ENCODE measurements around the gene NOS1AP.

The NOS1AP gene

DNA sequence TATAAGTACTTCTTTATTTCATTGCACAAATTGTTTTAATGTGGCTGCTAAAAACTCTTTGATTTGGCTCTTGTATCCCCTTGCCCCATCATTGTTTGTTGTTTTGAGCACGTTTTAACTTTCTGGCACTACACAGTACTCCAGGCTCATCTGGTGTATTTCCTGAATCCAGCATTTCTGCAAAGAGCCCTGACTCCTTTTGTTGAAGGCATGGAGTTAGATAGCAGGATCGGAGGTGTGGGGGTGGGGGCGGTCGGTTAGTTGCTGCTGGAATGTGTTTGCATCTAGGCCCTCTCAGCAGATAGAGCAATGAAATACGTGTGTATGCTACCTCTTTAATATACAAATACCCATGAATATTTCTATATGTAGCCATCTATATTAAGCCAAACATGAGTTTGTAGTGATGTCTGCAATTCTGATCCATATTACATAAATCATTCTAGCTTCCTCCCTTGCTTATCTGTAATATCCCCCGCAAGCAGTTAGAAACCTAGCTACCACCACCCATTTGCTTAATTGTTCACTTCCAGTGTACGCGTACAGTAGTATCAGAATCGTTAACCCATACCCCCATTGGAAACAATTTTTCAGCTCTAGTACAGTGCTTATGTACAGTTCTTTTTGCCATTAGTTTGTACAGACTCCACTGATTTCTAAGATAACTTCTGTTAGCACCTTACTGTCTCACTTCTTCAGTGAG is 106.0 kb downstream of the NOS1AP start:
- Mint-ChIP-seq H3K4me1 (no peaks in the 10 kb centered on the region), H3K27ac (no peak overlapping the region), H3K9me3 (no peaks in the 10 kb centered on the region), H3K4me3 (no peak overlapping the region), H3K36me3 (no peaks in the 10 kb centered on the region)
- DNase-seq (ENCODE audit: low spot score in 2 of 2): no peak
- no peak for ATAC-seq

DNA sequence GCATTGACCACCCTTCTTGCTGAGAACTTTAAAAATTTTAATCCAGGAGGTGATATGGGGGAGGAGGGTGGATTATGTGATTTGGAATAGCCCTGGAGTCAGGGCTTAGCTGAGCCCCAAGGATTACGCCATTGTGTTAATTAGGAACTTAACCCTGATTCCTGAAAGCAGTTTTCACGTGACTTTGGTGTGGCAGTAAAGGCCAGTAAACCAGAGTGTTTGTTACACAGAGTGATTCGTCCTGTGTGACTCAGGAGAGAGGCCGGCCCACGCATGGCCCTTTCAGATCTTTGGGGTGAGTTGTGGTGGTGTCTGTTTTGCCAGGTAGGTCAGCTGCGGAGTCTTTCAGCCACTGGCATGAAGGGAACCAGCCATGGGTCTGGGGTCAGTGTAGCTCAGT is 107.6 kb downstream of the NOS1AP start:
- no peaks in the 10 kb centered on the region for H3K36me3 Mint-ChIP-seq
- DNase-seq (ENCODE audit: low spot score in 2 of 2): no peak

DNA sequence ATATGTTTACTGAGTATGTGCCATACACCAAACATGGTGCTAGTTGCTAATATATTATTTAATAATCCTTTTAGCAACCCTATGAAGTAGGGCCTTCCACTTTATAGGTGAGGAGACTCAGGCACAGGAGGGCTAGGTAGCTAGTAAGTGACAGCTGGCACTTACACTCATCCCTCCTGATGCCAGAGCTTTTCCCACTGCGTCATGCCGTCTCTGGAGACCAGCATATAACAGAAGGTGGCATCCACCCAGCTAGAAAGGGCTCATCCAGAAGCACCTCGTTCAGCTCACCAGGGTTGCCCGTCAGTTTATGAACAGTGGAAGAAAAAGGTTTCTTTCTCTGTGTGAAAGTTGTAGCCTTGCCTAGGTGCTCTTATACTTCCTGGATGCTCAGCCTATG is 108.9 kb downstream of the NOS1AP start:
- no peaks in the 10 kb centered on the region for H3K9me3 Mint-ChIP-seq
- H3K27ac Mint-ChIP-seq: no peak overlapping the region
- no peak overlapping the region for H3K4me3 Mint-ChIP-seq
- no peaks in the 10 kb centered on the region for H3K36me3 Mint-ChIP-seq
- ATAC-seq (no peak), DNase-seq (ENCODE audit: low spot score in 2 of 2) (no peak)
- no peaks in the 10 kb centered on the region for H3K4me1 Mint-ChIP-seq

More for the DNA sequence above, 107.6 kb downstream of the NOS1AP start:
- no peaks in the 10 kb centered on the region for H3K4me1 Mint-ChIP-seq
- ATAC-seq: no peak
- no peaks in the 10 kb centered on the region for H3K9me3 Mint-ChIP-seq
- no peak overlapping the region for H3K4me3 Mint-ChIP-seq
- H3K27ac Mint-ChIP-seq: no peak overlapping the region

DNA sequence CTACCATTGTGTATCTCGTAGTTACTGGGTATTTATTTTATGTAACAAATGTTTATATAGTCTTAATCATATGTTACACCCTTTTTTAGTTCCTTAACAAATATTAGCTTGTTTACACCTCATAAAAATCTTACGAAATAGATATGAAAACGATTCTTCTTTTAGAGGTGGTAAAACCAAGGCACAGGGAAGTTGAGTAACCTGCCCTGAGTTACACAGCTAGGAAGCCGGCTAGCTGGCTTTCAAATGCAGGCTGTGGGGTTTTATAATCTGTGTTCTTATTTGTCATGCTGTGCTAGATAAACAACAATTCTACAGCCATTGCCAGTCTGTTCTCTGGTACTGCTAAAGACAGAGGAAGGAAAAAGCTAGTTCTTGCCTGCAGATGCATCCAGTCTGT is 109.6 kb downstream of the NOS1AP start:
- DNase-seq (ENCODE audit: low spot score in 2 of 2) (no peak), ATAC-seq (no peak)
- Mint-ChIP-seq H3K36me3 (no peaks in the 10 kb centered on the region), H3K4me3 (no peak overlapping the region), H3K27ac (no peak overlapping the region), H3K9me3 (no peaks in the 10 kb centered on the region), H3K4me1 (no peaks in the 10 kb centered on the region)

DNA sequence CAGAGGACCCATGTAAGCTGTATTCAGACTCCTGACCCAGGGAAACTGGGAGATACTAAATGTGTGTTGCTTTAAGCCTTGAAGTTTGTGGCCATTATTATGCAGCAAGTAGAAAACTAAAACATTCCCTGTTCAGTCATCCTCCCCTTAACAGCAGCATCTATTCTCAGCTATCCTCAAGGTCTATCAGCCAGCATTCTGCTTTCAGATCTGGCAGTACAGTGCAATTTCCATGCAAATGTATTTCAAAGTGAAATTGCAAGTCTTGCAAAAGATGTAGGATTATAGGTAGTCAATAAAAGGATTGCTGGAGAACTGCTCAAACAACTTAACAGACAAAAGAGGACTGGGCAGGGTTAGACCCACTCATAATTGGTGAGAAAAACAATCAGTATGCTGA is 111.3 kb downstream of the NOS1AP start:
- Mint-ChIP-seq H3K9me3 (no peaks in the 10 kb centered on the region), H3K27ac (no peak overlapping the region), H3K36me3 (no peaks in the 10 kb centered on the region), H3K4me3 (no peak overlapping the region), H3K4me1 (no peaks in the 10 kb centered on the region)
- ATAC-seq: no peak
- DNase-seq (ENCODE audit: low spot score in 2 of 2): no peak

GRCh38 chr1:162182090-162182489 is 112.6 kb downstream of the NOS1AP start:
- ATAC-seq: no peak
- no peaks in the 10 kb centered on the region for H3K4me1 Mint-ChIP-seq
- H3K36me3 Mint-ChIP-seq: no peaks in the 10 kb centered on the region
- H3K27ac Mint-ChIP-seq: no peak overlapping the region
- no peak for DNase-seq (ENCODE audit: low spot score in 2 of 2)
- H3K9me3 Mint-ChIP-seq: no peaks in the 10 kb centered on the region
- no peak overlapping the region for H3K4me3 Mint-ChIP-seq

DNA sequence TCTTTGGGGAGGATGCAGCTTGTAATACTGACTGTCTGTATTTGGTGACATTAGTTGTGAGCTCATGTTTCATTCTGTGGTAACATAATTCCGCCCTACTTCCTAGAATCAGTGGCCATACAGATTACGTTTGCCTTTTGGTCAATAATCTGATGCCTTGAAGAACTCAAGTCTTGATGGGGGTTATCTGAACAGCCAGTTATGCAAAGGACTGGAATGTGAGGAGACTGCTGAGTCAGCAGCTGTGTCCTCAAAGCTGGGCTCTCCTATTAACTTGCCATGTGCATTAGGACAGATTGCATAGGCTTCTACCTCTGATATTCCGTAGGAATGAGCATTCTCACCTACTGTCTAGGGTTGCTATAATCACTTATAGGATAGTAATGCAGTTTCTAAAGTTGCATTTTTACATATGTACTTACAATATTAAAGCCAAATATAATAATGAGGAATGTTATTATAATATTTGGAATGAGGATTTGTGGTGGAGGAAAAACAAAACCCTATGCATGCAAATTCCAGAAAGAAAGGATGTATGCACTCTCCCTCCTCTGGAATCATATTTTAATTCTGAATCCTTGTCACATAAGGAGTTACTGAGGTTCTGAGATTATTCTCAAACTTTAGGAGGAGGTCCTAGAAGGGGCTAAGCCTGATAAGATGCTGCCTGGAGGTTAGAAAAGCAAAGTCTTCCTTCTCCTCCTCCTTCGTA is 116.0 kb downstream of the NOS1AP start:
- no peak for ATAC-seq
- Mint-ChIP-seq H3K4me1 (no peaks in the 10 kb centered on the region), H3K36me3 (no peaks in the 10 kb centered on the region), H3K4me3 (no peak overlapping the region), H3K27ac (no peak overlapping the region), H3K9me3 (no peaks in the 10 kb centered on the region)
- no peak for DNase-seq (ENCODE audit: low spot score in 2 of 2)

GRCh38 chr1:162186026-162186374 is 116.5 kb downstream of the NOS1AP start:
- Mint-ChIP-seq H3K4me3 (no peak overlapping the region), H3K4me1 (no peaks in the 10 kb centered on the region), H3K9me3 (no peaks in the 10 kb centered on the region), H3K27ac (no peak overlapping the region), H3K36me3 (no peaks in the 10 kb centered on the region)
- no peak for DNase-seq (ENCODE audit: low spot score in 2 of 2)
- no peak for ATAC-seq

DNA sequence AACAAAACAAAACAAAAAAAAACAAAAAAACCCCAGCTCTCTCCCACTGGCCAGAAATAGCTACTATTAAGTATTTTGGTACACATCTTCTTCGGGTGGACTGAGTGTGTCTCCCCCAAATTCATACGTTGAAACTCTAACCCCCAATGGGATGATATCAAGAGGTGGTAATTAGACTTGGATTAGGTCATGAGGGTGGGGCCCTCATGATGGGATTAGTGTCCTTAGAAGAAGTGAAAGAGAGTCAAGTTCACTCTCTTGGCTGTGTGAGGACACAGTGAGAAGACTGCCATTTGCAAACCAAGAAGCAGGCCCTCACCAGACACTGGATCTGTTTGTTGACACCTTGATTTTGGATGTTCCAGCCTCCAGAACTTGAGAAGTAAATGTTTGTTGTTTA is 116.9 kb downstream of the NOS1AP start:
- Mint-ChIP-seq H3K36me3 (no peaks in the 10 kb centered on the region), H3K4me3 (no peak overlapping the region), H3K4me1 (no peaks in the 10 kb centered on the region), H3K27ac (no peak overlapping the region), H3K9me3 (no peaks in the 10 kb centered on the region)
- no peak for DNase-seq (ENCODE audit: low spot score in 2 of 2)
- no peak for ATAC-seq

DNA sequence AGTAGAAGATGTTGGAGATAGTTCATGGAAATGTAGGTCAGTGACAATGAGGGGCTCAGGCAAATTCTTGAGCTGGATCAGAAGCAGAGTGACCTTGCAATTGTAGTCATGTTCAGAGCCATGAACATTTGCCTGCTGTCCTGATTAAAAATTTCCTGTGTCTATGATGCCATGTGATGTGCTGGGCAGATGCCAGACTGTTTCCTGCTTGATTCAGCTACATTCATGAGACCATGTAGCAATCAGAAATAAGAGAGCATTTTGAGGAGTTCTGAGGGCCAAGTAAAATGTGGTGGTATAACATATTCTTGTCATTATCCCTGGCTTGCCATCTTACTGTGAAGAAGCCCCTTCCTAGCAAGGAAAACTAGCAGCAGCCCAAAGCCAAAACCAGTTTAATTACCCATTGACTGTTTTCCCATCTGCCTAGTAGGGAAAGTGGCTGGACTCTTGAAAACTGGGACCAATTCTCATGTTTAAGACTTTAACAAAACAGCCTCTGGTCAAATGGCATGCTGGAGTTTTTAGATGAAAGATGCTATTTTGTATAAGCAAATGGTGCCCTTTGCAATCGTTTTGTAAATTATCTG is 118.3 kb downstream of the NOS1AP start:
- no peak for ATAC-seq
- H3K36me3 Mint-ChIP-seq: no peaks in the 10 kb centered on the region
- H3K9me3 Mint-ChIP-seq: no peaks in the 10 kb centered on the region
- no peaks in the 10 kb centered on the region for H3K4me1 Mint-ChIP-seq
- no peak for DNase-seq (ENCODE audit: low spot score in 2 of 2)
- H3K27ac Mint-ChIP-seq: no peak overlapping the region
- H3K4me3 Mint-ChIP-seq: no peak overlapping the region

DNA sequence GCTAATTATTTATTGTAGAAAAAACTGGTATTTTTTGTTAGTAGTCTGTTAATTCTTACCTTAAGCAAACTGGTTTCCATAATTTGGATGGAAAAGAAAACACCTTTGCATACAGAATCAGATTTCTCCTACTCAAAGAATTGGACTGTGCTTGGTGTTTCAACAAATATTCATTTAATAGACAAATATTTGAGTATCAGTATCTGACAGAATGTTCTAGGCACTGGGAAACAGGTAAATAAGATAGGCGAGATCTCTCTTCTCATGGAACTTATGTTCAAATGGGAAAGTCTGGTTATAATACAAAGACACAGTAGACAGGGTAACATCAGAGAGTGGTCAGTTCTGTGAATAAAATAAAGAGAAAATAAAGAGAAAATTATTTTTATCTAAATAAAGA is 119.9 kb downstream of the NOS1AP start:
- no peak for ATAC-seq
- no peak overlapping the region for H3K4me3 Mint-ChIP-seq
- no peak overlapping the region for H3K27ac Mint-ChIP-seq
- H3K9me3 Mint-ChIP-seq: no peaks in the 10 kb centered on the region
- no peak for DNase-seq (ENCODE audit: low spot score in 2 of 2)
- H3K4me1 Mint-ChIP-seq: no peaks in the 10 kb centered on the region
- no peaks in the 10 kb centered on the region for H3K36me3 Mint-ChIP-seq

DNA sequence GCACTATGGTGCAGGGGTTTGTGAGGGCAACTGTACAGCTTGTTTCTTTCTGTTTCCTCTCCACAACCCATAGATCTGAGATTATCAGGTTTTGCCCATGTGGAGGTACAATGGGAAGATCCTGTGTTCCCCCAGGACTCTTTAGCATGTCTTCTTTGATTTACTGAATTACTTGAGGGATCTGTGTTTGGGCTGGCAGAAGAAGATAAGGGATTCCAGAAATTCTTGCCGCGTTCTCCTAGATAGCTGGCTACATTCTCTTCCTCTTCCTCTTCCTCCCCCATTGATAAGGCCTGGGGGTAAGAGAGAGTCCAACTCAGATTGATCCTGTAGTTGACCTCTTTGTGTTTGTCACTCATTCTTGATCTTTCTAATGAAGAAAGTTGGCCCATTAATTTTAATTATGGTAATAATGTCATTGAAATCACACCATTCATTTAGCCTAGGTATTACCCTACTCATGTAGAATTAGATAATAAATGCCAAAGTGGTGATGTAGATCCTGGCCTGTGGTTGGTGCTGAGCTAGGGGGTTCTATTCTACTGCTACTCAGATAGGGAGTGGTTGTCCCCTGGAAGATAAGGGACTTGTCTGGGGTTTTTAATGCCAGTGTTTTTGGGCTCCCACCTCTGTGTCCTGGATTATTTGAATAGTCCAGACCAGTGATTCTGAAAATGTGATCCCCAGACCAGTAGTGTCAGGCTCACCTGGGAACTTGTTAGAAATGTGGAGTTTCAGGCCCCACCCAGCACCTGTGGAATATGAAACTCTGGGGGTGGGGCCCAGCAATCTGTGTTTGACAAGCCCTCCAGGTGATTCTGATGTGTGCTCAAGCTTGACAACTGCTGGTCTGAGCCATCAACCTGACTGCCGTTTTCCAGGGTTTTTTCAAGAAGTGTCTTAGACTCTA is 122.2 kb downstream of the NOS1AP start:
- H3K4me3 Mint-ChIP-seq: no peak overlapping the region
- no peaks in the 10 kb centered on the region for H3K36me3 Mint-ChIP-seq
- no peak overlapping the region for H3K27ac Mint-ChIP-seq
- no peaks in the 10 kb centered on the region for H3K9me3 Mint-ChIP-seq
- DNase-seq (ENCODE audit: low spot score in 2 of 2): no peak
- ATAC-seq: no peak
- no peaks in the 10 kb centered on the region for H3K4me1 Mint-ChIP-seq

DNA sequence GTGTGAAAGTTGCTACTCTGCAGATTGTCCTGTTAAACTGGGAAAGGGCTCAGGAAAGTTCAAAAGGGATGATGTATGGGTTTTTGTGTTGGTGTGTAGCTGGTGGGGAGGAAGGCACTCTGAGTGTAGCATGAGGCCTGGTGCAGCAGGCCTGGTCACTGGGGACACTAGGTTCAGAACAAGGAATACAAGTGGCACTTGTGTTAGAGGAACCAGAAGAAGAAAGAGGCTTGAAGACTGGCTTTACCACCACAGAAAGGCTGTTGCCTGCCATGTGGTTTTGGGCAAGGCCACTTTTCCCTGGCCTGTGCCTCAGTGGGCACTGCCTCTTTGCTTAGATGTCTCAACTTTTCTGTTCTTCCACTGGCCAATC is 122.8 kb downstream of the NOS1AP start:
- DNase-seq (ENCODE audit: low spot score in 2 of 2) (no peak), ATAC-seq (no peak)
- Mint-ChIP-seq H3K4me3 (no peak overlapping the region), H3K27ac (no peak overlapping the region), H3K36me3 (no peaks in the 10 kb centered on the region), H3K4me1 (no peaks in the 10 kb centered on the region), H3K9me3 (no peaks in the 10 kb centered on the region)

DNA sequence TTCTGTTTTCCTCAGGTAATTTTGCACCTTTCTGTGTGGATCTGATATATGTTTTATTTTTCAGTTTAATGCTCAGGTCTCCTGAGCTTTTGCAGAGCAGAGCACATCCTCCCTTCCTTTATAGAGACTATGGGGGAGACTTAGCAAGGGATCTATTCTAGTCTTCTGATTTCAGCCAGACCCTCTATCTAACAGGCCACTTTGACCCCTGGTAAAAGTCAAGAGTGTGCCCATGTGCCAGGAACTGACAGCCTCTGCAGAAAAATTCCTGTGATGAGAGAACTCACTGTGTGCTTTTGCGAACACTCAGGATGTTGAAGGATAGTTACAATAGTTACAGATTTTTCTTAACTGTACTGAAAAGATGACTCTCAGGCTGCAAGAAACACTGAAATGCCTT is 123.3 kb downstream of the NOS1AP start:
- no peak for DNase-seq (ENCODE audit: low spot score in 2 of 2)
- H3K36me3 Mint-ChIP-seq: no peaks in the 10 kb centered on the region
- no peak overlapping the region for H3K27ac Mint-ChIP-seq
- ATAC-seq: no peak
- H3K4me3 Mint-ChIP-seq: no peak overlapping the region
- no peaks in the 10 kb centered on the region for H3K4me1 Mint-ChIP-seq
- no peaks in the 10 kb centered on the region for H3K9me3 Mint-ChIP-seq

DNA sequence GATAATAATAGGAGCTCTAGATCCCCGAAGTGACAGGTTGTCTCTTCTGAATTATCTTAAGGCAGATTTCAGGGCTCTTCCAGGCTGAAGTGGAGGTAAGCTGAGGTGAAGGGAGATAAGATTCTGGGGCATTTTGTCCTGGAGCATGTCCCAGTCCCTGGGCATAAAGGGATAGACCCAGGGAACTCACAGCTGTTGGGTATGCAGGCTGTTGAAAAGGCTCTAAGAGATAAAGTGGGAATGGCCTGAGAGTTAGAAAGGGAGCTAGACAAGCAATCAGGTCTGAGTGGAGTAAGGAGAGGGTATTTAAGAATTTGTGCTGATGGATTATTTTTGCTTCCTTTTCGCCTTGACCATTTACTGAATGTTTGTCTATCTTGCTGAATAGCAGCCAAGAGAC is 123.7 kb downstream of the NOS1AP start:
- Mint-ChIP-seq H3K9me3 (no peaks in the 10 kb centered on the region), H3K36me3 (no peaks in the 10 kb centered on the region), H3K27ac (no peak overlapping the region), H3K4me1 (no peaks in the 10 kb centered on the region), H3K4me3 (no peak overlapping the region)
- DNase-seq (ENCODE audit: low spot score in 2 of 2): no peak
- no peak for ATAC-seq

Data from stimulated activated effector memory CD8-positive, alpha-beta T cell treated with anti-CD3 and anti-CD28 coated beads, Interleukin-12 subunit alpha, Interleukin-12 subunit beta, amount 100 ng/mL, for 72 hours (primary cell).